HG03064 (cell line): ENCODE data around the gene PDZRN4.
"Not testable (repeated sequence)": the region's sequence is repeated elsewhere in the genome, so short reads cannot be mapped to it uniquely, and the experiment has no call there.

Source experiments
- ATAC-seq: cut with Tn5 transposase; IDR thresholded peaks from one replicate; pipeline ENCODE4 v1.9.1; 2021; ENCODE audit warnings: low read depth; ENCODE audit not compliant: unreplicated experiment

Gene PDZRN4

GRCh38 chr12:41277946-41278267 is 89.8 kb downstream of the PDZRN4 start:
- ATAC-seq = no peak

- ATAC-seq = not testable (repeated sequence)
Measured at GRCh38 chr12:41280341-41281095, 92.4 kb downstream of the PDZRN4 start.

GRCh38 chr12:41285470-41285869 is 97.3 kb downstream of the PDZRN4 start:
- not testable (repeated sequence) for ATAC-seq

GRCh38 chr12:41286426-41286825 is 98.3 kb downstream of the PDZRN4 start:
- no peak for ATAC-seq

- ATAC-seq = no peak
Measured at GRCh38 chr12:41287500-41288141, 99.5 kb downstream of the PDZRN4 start.

- no peak for ATAC-seq
Measured at GRCh38 chr12:41288142-41288811, 100.2 kb downstream of the PDZRN4 start.

GRCh38 chr12:41289501-41289900 is 101.4 kb downstream of the PDZRN4 start:
- ATAC-seq = no peak

GRCh38 chr12:41293011-41293410 is 104.9 kb downstream of the PDZRN4 start:
- no peak for ATAC-seq

- ATAC-seq = no peak
Measured at GRCh38 chr12:41293461-41293860, 105.3 kb downstream of the PDZRN4 start.

- no peak for ATAC-seq
Measured at GRCh38 chr12:41302979-41303403, 114.9 kb downstream of the PDZRN4 start.

- no peak for ATAC-seq
Measured at GRCh38 chr12:41304526-41304925, 116.4 kb downstream of the PDZRN4 start.

- ATAC-seq = no peak
Measured at GRCh38 chr12:41310367-41310766, 122.2 kb downstream of the PDZRN4 start.

GRCh38 chr12:41311883-41312282 is 123.8 kb downstream of the PDZRN4 start:
- ATAC-seq = no peak

- ATAC-seq = not testable (repeated sequence)
Measured at GRCh38 chr12:41312451-41312850, 124.3 kb downstream of the PDZRN4 start.

- ATAC-seq = no peak
Measured at GRCh38 chr12:41325336-41325735, 137.2 kb downstream of the PDZRN4 start.

- no peak for ATAC-seq
Measured at GRCh38 chr12:41327096-41327895, 139.2 kb downstream of the PDZRN4 start.

- no peak for ATAC-seq
Measured at GRCh38 chr12:41333974-41334373, 145.9 kb downstream of the PDZRN4 start.

- no peak for ATAC-seq
Measured at GRCh38 chr12:41334390-41334789, 146.3 kb downstream of the PDZRN4 start.

- ATAC-seq = no peak
Measured at GRCh38 chr12:41336041-41336549, 148.0 kb downstream of the PDZRN4 start.

- no peak for ATAC-seq
Measured at GRCh38 chr12:41339784-41340183, 151.7 kb downstream of the PDZRN4 start.
